Stimulated activated CD4-positive, alpha-beta T cell treated with anti-CD3 and anti-CD28 coated beads, Interleukin-12 subunit alpha, Interleukin-12 subunit beta, amount 100 ng/mL, for 48 hours (primary cell): Measurements from ENCODE around the gene MRPL36.
"Not testable (repeated sequence)": the region's sequence is repeated elsewhere in the genome, so short reads cannot be mapped to it uniquely, and the experiment has no call there.

Experiments used
- DNase-seq, 3 donors: peaks; one replicate each; pipeline ENCODE4 v3.0.0-alpha.2; 2020; ENCODE audit warnings: low read depth in 2 of 3, low spot score in 1 of 3

Gene MRPL36

GRCh38 chr5:1799602-1800471 lies at the start of gene MRPL36:
TSS of gene MRPL36 (minus strand) at chr5:1799837. CDS start at chr5:1798935, 902 bp downstream.
- DNase-seq = peak; percentile 84 to 94 (median 85)

- DNase-seq = no peak
These were observed 48.0 kb upstream of the MRPL36 start for GRCh38 chr5:1847611-1848010.

GRCh38 chr5:1847056-1847455 lies 47.4 kb upstream of the MRPL36 start:
- DNase-seq = no peak

GRCh38 chr5:1846583-1846982 lies 46.9 kb upstream of the MRPL36 start:
- DNase-seq = no peak

- DNase-seq = no peak
These were observed 46.1 kb upstream of the MRPL36 start for GRCh38 chr5:1845696-1846095.

GRCh38 chr5:1844708-1845436 lies 45.2 kb upstream of the MRPL36 start:
- no peak for DNase-seq

- DNase-seq = not testable (repeated sequence)
These were observed 44.1 kb upstream of the MRPL36 start for GRCh38 chr5:1843761-1844160.

- no peak for DNase-seq
These were observed 42.6 kb upstream of the MRPL36 start for GRCh38 chr5:1842004-1842819.

GRCh38 chr5:1840741-1841521 lies 41.3 kb upstream of the MRPL36 start:
- DNase-seq = no peak

- no peak for DNase-seq
These were observed 40.5 kb upstream of the MRPL36 start for GRCh38 chr5:1840071-1840547.

GRCh38 chr5:1838013-1838412 lies 38.4 kb upstream of the MRPL36 start:
- DNase-seq = no peak

- DNase-seq = no peak
These were observed 37.5 kb upstream of the MRPL36 start for GRCh38 chr5:1836891-1837880.

- DNase-seq = no peak
These were observed 36.7 kb upstream of the MRPL36 start for GRCh38 chr5:1836176-1836890.

- no peak for DNase-seq
These were observed 35.8 kb upstream of the MRPL36 start for GRCh38 chr5:1835431-1835830.

- no peak for DNase-seq
These were observed 35.2 kb upstream of the MRPL36 start for GRCh38 chr5:1834721-1835429.

- no peak for DNase-seq
These were observed 34.5 kb upstream of the MRPL36 start for GRCh38 chr5:1834022-1834551.

GRCh38 chr5:1833264-1834021 lies 33.8 kb upstream of the MRPL36 start:
- no peak for DNase-seq
